SK-N-SH (cell line): ENCODE results near the gene SLC24A4. TPM values are rescaled to one million over a fixed set of nuclear protein-coding genes. Genes with fewer than 3 reads are reported as not detected.

Experiments
- CTCF ChIA-PET: fragments of 300-600, 350-600 bp; formaldehyde crosslinking; extraction: SDS; loops from one replicate; lab custom pipeline; 2021; lab: Yijun Ruan, JAX
- POLR2A ChIA-PET: fragments of 350-600 bp; sonication (Branson Sonifier 250); formaldehyde crosslinking; extraction: SDS; loops from one replicate; lab custom pipeline; 2020; ENCODE audit warnings: antibody characterized with exemption, inconsistent platforms; lab: Yijun Ruan, JAX
- DNase-seq: peaks from one replicate; pipeline ENCODE4 v3.0.0; 2012
- H2AFZ ChIP-seq: fragments of 200-600 bp; sonication (generic); 2 replicates; pipeline ENCODE4 v1.8.1; 2016; ENCODE audit warnings: antibody characterized with exemption, mild to moderate bottlenecking, low read depth
- H3F3A ChIP-seq: fragments of 200-600 bp; sonication (generic); replicated peaks from 2 replicates; pipeline ENCODE3; 2016; ENCODE audit warnings: antibody characterized with exemption, mild to moderate bottlenecking; ENCODE audit not compliant: insufficient read depth
- H3K27ac ChIP-seq, 2 experiments: fragments of 200-500 bp in 1 of 2; fragments of 200-600 bp in 1 of 2; sonication (Bioruptor generic) in 1 of 2; sonication (generic), shearing (Covaris generic) in 1 of 2; 2 replicates each; pipeline versions ENCODE4 v1.5.1 to v1.6.1; 2014 to 2016; ENCODE audit warnings: low read depth in 2 of 2, inconsistent platforms in 1 of 2, low read length in 1 of 2, mild to moderate bottlenecking in 1 of 2, mixed read lengths in 1 of 2
- H3K27me3 ChIP-seq: fragments of 200-600 bp; sonication (generic), shearing (Covaris generic); 2 replicates; pipeline ENCODE4 v1.6.1; 2016; ENCODE audit warnings: mixed run types; ENCODE audit not compliant: insufficient read depth
- H3K36me3 ChIP-seq, 2 experiments: fragments of 200-500 bp in 1 of 2; fragments of 200-600 bp in 1 of 2; sonication (Bioruptor generic) in 1 of 2; sonication (generic) in 1 of 2; replicated peaks in 1 of 2; 2 replicates each; pipeline versions ENCODE3 to v1.5.1; 2014 to 2016; ENCODE audit warnings: low read length in 1 of 2, mild to moderate bottlenecking in 1 of 2; ENCODE audit not compliant: insufficient read depth in 2 of 2, control insufficient read depth in 1 of 2
- H3K4me1 ChIP-seq, 2 experiments: fragments of 200-500 bp in 1 of 2; fragments of 200-600 bp in 1 of 2; sonication (Bioruptor generic) in 1 of 2; sonication (generic), shearing (Covaris generic) in 1 of 2; 2 replicates each; pipeline versions ENCODE4 v1.5.1 to v1.6.1; 2014 to 2016; ENCODE audit warnings: low read depth in 1 of 2, low read length in 1 of 2, mixed run types in 1 of 2; ENCODE audit not compliant: insufficient read depth in 2 of 2, control insufficient read depth in 1 of 2
- H3K4me2 ChIP-seq: fragments of 200-600 bp; sonication (generic), shearing (Covaris generic); 2 replicates; pipeline ENCODE4 v1.6.1; 2017; ENCODE audit warnings: mixed run types
- H3K4me3 ChIP-seq, 2 experiments: fragments of 200-500 bp in 1 of 2; fragments of 200-600 bp in 1 of 2; sonication (Bioruptor generic) in 1 of 2; sonication (generic), shearing (Covaris generic) in 1 of 2; 2 replicates each; pipeline versions ENCODE4 v1.5.1 to v1.8.1; 2014 to 2016; ENCODE audit warnings: low read depth in 2 of 2, inconsistent platforms in 1 of 2, low read length in 1 of 2, mild to moderate bottlenecking in 1 of 2, mixed read lengths in 1 of 2, moderate library complexity in 1 of 2
- H3K79me2 ChIP-seq: fragments of 200-600 bp; sonication (generic); 2 replicates; pipeline ENCODE4 v1.8.1; 2017; ENCODE audit warnings: mild to moderate bottlenecking; ENCODE audit not compliant: insufficient read depth
- H3K9ac ChIP-seq: fragments of 200-600 bp; sonication (generic); 2 replicates; pipeline ENCODE4 v1.6.1; 2017; ENCODE audit warnings: mixed run types
- H3K9me2 ChIP-seq: fragments of 200-600 bp; sonication (generic); 2 replicates; pipeline ENCODE4 v1.6.1; 2017; ENCODE audit warnings: mixed run types
- H3K9me3 ChIP-seq: fragments of 200-600 bp; sonication (generic); 2 replicates; pipeline ENCODE4 v1.6.1; 2017; ENCODE audit warnings: mixed run types, mild to moderate bottlenecking, moderate library complexity
- H4K20me1 ChIP-seq: fragments of 200-600 bp; sonication (generic); 2 replicates; pipeline ENCODE4 v1.6.1; 2017; ENCODE audit warnings: mild to moderate bottlenecking, mixed run types; ENCODE audit not compliant: insufficient read depth
- EP300 ChIP-seq, 2 experiments: IDR thresholded peaks; 2 replicates each; pipeline versions ENCODE4 v1.4.0 to v1.6.1; 2012; ENCODE audit warnings: borderline replicate concordance in 1 of 2, low read depth in 1 of 2, low read length in 1 of 2
- FOXJ3 ChIP-seq: sonication (generic); formaldehyde crosslinking; IDR thresholded peaks from 2 replicates; pipeline ENCODE4 v1.5.1; 2020; ENCODE audit warnings: mild to moderate bottlenecking, missing genetic modification reagents
- GATA2 ChIP-seq: sonication (generic); formaldehyde crosslinking; IDR thresholded peaks from 2 replicates; pipeline ENCODE4 v1.5.0; 2020; ENCODE audit warnings: mild to moderate bottlenecking, missing genetic modification reagents
- IRF3 ChIP-seq: fragments of 150-350 bp; IDR thresholded peaks from 2 replicates; pipeline ENCODE4 v1.6.1; 2016; ENCODE audit warnings: mild to moderate bottlenecking, low read depth, low read length
- MEF2A ChIP-seq: IDR thresholded peaks from 2 replicates; pipeline ENCODE4 v1.4.0; 2012; ENCODE audit warnings: low read depth, borderline replicate concordance
- MXI1 ChIP-seq: IDR thresholded peaks from 2 replicates; pipeline ENCODE4 v1.6.1; 2012; ENCODE audit warnings: mild to moderate bottlenecking, low read depth, low read length, improper control_type of control experiment
- POLR2AphosphoS5 ChIP-seq: IDR thresholded peaks from 2 replicates; pipeline ENCODE4 v1.6.1; 2012; ENCODE audit warnings: low read depth, low read length
- RAD21 ChIP-seq: IDR thresholded peaks from 2 replicates; pipeline ENCODE4 v1.6.1; 2012; ENCODE audit warnings: mild to moderate bottlenecking, low read length
- RCOR1 ChIP-seq: fragments of 150-350 bp; IDR thresholded peaks from 2 replicates; pipeline ENCODE4 v1.6.1; 2017; ENCODE audit warnings: antibody characterized with exemption, low read length
- USF1 ChIP-seq: IDR thresholded peaks from 2 replicates; pipeline ENCODE4 v1.4.0; 2012; ENCODE audit warnings: low read depth, borderline replicate concordance
- USF2 ChIP-seq: fragments of 150-350 bp; IDR thresholded peaks from 2 replicates; pipeline ENCODE4 v1.6.1; 2017; ENCODE audit warnings: antibody characterized with exemption, low read length, low read depth, borderline replicate concordance
- YY1 ChIP-seq: IDR thresholded peaks from 2 replicates; pipeline ENCODE4 v1.4.0; 2012; ENCODE audit warnings: low read depth, mild to moderate bottlenecking
- WGBS: methylation state at CpG from one replicate; pipeline ENCODE4 v1.1.6; 2017; ENCODE audit warnings: low lambda C conversion rate; 5-methylcytosine and 5-hydroxymethylcytosine counted together
- polyA plus RNA-seq, 3 experiments: library from polyadenylated mRNA; depleted of rRNA; stranded (reverse); fragments of >200 nt; gene quantifications; 2 replicates each; pipeline ENCODE4 v1.2.3, GENCODE V29; 2012
- TF ChIP-seq, protein P1 (sequence below): IDR thresholded peaks from 2 replicates; pipeline ENCODE4; 2012
- TF ChIP-seq, protein P2 (sequence below): fragments of 200-600 bp; sonication (generic); IDR thresholded peaks from 2 replicates; pipeline ENCODE4 v1.6.1; 2017; ENCODE audit warnings: antibody characterized with exemption, mild to moderate bottlenecking, moderate library complexity
- TF ChIP-seq, protein P3 (sequence below): IDR thresholded peaks from 2 replicates; pipeline ENCODE4 v1.4.0; 2012; ENCODE audit warnings: low read depth, borderline replicate concordance

SLC24A4 gene
- polyA plus RNA-seq, 1 of the 3 experiments (the other 2 are of a cell fraction), result 0.07 TPM

DNA sequence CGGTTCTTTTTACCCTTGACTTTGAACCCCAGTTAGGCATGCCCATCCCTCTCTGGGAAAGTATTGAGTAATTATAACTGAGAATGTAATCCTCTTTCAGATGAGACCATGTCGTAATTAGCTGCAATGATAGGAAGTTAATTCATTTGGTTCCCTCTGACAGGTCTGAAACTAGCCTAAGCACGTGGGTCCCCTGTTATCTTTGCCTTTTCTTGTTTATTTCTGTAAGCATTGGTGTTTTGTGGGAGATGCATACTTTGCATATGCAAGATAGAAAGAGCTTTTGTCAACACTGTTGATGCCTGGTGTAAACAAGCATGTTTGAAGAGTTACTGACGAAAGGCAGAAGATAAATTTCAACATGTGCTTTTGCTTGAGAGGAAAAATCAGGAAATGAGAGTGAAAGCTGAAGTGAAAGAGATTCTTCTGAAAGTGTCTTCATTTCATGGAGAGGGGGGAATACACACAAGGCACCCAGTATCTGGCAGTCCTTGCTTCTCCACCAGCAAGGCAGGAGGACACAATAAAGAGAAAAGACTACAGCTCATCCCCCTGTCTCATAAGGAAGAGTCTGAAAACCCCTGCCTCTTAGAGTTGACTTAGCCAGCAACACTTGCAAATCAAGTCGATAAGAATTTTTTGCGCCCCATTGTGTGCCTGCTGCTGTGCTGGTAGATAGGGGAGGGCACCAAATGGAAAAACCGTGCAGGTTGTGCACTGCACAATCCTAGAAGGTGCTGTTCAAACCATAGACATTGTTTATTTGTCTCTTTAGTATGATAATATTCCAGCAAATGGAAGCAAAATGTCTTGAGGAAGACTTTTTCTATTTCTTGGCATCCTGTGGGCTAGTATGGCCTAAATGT lies 77.8 kb downstream of the SLC24A4 start:
- ChIA-PET CTCF (no interaction called here), POLR2A (no interaction called here)
- 25% methylated on average over 7 of the region's 7 CpGs for WGBS
- no peak overlapping the region for H3K9ac ChIP-seq
- no peaks in the 10 kb centered on the region for H3K9me2 ChIP-seq
- no peak overlapping the region for H3K4me2 ChIP-seq
- H3K9me3 ChIP-seq, result no peaks in the 10 kb centered on the region
- H3K79me2 ChIP-seq, result no peaks in the 10 kb centered on the region
- DNase-seq, result no peak
- H3K27me3 ChIP-seq, result no peaks in the 10 kb centered on the region; the same call in 1 of the 2 replicates
- TF ChIP-seq POLR2AphosphoS5 (no peak), MXI1 (no peak), USF2 (no peak), GATA2 (CRISPR knock-in tag) (no peak), IRF3 (no peak), YY1 (no peak), USF1 (no peak), FOXJ3 (no peak), EP300 (IDR thresholded peaks at IDR 0.05; ENCODE audit: borderline replicate concordance in 1 of 2, low read depth in 1 of 2, low read length in 1 of 2) (no peak), RAD21 (no peak), RCOR1 (no peak), MEF2A (no peak)
- TF ChIP-seq, protein P1, sequence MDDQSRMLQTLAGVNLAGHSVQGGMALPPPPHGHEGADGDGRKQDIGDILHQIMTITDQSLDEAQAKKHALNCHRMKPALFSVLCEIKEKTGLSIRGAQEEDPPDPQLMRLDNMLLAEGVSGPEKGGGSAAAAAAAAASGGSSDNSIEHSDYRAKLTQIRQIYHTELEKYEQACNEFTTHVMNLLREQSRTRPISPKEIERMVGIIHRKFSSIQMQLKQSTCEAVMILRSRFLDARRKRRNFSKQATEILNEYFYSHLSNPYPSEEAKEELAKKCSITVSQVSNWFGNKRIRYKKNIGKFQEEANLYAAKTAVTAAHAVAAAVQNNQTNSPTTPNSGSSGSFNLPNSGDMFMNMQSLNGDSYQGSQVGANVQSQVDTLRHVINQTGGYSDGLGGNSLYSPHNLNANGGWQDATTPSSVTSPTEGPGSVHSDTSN, result no peak
- TF ChIP-seq, protein P2, sequence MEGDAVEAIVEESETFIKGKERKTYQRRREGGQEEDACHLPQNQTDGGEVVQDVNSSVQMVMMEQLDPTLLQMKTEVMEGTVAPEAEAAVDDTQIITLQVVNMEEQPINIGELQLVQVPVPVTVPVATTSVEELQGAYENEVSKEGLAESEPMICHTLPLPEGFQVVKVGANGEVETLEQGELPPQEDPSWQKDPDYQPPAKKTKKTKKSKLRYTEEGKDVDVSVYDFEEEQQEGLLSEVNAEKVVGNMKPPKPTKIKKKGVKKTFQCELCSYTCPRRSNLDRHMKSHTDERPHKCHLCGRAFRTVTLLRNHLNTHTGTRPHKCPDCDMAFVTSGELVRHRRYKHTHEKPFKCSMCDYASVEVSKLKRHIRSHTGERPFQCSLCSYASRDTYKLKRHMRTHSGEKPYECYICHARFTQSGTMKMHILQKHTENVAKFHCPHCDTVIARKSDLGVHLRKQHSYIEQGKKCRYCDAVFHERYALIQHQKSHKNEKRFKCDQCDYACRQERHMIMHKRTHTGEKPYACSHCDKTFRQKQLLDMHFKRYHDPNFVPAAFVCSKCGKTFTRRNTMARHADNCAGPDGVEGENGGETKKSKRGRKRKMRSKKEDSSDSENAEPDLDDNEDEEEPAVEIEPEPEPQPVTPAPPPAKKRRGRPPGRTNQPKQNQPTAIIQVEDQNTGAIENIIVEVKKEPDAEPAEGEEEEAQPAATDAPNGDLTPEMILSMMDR, result no peak
- TF ChIP-seq, protein P3, sequence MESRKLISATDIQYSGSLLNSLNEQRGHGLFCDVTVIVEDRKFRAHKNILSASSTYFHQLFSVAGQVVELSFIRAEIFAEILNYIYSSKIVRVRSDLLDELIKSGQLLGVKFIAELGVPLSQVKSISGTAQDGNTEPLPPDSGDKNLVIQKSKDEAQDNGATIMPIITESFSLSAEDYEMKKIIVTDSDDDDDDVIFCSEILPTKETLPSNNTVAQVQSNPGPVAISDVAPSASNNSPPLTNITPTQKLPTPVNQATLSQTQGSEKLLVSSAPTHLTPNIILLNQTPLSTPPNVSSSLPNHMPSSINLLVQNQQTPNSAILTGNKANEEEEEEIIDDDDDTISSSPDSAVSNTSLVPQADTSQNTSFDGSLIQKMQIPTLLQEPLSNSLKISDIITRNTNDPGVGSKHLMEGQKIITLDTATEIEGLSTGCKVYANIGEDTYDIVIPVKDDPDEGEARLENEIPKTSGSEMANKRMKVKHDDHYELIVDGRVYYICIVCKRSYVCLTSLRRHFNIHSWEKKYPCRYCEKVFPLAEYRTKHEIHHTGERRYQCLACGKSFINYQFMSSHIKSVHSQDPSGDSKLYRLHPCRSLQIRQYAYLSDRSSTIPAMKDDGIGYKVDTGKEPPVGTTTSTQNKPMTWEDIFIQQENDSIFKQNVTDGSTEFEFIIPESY, result no peak
- H4K20me1 ChIP-seq, result no peaks in the 10 kb centered on the region
- no peaks in the 10 kb centered on the region for H3K4me1 ChIP-seq
- no peak overlapping the region for H3K4me3 ChIP-seq
- no peak overlapping the region for H2AFZ ChIP-seq
- no peaks in the 10 kb centered on the region for H3K36me3 ChIP-seq
- H3K27ac ChIP-seq, result no peak overlapping the region
- peaks cover 2% of the 10 kb centered on the region for H3F3A ChIP-seq
